Trophoblast cell (in vitro differentiated cells and primary cell): ENCODE data around the gene CPNE9.

Experiments used
- DNase-seq, 2 donors: peaks; one replicate each; pipeline ENCODE4 v3.0.0-alpha.2; 2016
- H2AFZ ChIP-seq: 2 replicates; pipeline ENCODE4 v1.6.1; 2013; ENCODE audit warnings: low read length, moderate library complexity, mild to moderate bottlenecking; ENCODE audit not compliant: insufficient read depth, poor library complexity
- H2AK5ac ChIP-seq: 2 replicates; pipeline ENCODE4 v1.6.1; 2013; ENCODE audit warnings: mild to moderate bottlenecking, low read length
- H2BK120ac ChIP-seq: 2 replicates; pipeline ENCODE4 v1.6.1; 2013; ENCODE audit warnings: low read length, mild to moderate bottlenecking, moderate library complexity; ENCODE audit not compliant: insufficient read depth, poor library complexity
- H2BK12ac ChIP-seq: 2 replicates; pipeline ENCODE4 v1.6.1; 2013; ENCODE audit warnings: mild to moderate bottlenecking, low read length, moderate library complexity
- H2BK5ac ChIP-seq: 2 replicates; pipeline ENCODE4 v1.6.1; 2013; ENCODE audit warnings: low read length, low read depth, moderate library complexity, mild to moderate bottlenecking; ENCODE audit not compliant: poor library complexity
- H3K14ac ChIP-seq: 2 replicates; pipeline ENCODE4 v1.6.1; 2013; ENCODE audit warnings: mild to moderate bottlenecking, low read length
- H3K18ac ChIP-seq: 2 replicates; pipeline ENCODE4 v1.6.1; 2013; ENCODE audit warnings: mild to moderate bottlenecking, low read length
- H3K23ac ChIP-seq: 2 replicates; pipeline ENCODE4 v1.6.1; 2013; ENCODE audit warnings: low read length
- H3K27ac ChIP-seq: 2 replicates; pipeline ENCODE4 v1.5.1; 2013; ENCODE audit warnings: low read depth, mild to moderate bottlenecking, inconsistent platforms, low read length, moderate library complexity
- H3K27me3 ChIP-seq: 2 replicates; pipeline ENCODE4 v1.6.1; 2013; ENCODE audit warnings: inconsistent platforms, mild to moderate bottlenecking, low read length, moderate library complexity; ENCODE audit not compliant: insufficient read depth
- H3K36me3 ChIP-seq, 2 experiments: 1 replicate in 1 of 2; 2 replicates in 1 of 2; pipeline ENCODE4 v1.6.1; 2013; ENCODE audit warnings: low read length in 2 of 2, mild to moderate bottlenecking in 2 of 2, moderate library complexity in 1 of 2; ENCODE audit not compliant: insufficient read depth in 2 of 2, control insufficient read depth in 1 of 2
- H3K4ac ChIP-seq: 2 replicates; pipeline ENCODE4 v1.6.1; 2013; ENCODE audit warnings: low read depth, mild to moderate bottlenecking, low read length, moderate library complexity
- H3K4me1 ChIP-seq, 2 experiments: 1 replicate in 1 of 2; 2 replicates in 1 of 2; pipeline ENCODE4 v1.6.1; 2013; ENCODE audit warnings: low read length in 2 of 2, mild to moderate bottlenecking in 2 of 2, moderate library complexity in 1 of 2; ENCODE audit not compliant: insufficient read depth in 2 of 2, control insufficient read depth in 1 of 2
- H3K4me2 ChIP-seq: 2 replicates; pipeline ENCODE4 v1.6.1; 2013; ENCODE audit warnings: inconsistent platforms, mild to moderate bottlenecking, low read length, moderate library complexity
- H3K4me3 ChIP-seq: 2 replicates; pipeline ENCODE4 v1.5.1; 2013; ENCODE audit warnings: mild to moderate bottlenecking, low read depth, low read length, inconsistent platforms
- H3K79me1 ChIP-seq: one replicate; pipeline ENCODE4 v1.6.1; 2013; ENCODE audit warnings: low read length
- H3K79me2 ChIP-seq: 2 replicates; pipeline ENCODE4 v1.6.1; 2013; ENCODE audit warnings: low read length, mild to moderate bottlenecking; ENCODE audit not compliant: control insufficient read depth, insufficient read depth, poor library complexity
- H3K9ac ChIP-seq: 2 replicates; pipeline ENCODE4 v1.6.1; 2013; ENCODE audit warnings: mild to moderate bottlenecking, low read length
- H3K9me3 ChIP-seq: 2 replicates; pipeline ENCODE4 v1.6.1; 2013; ENCODE audit warnings: low read depth, mild to moderate bottlenecking, control low read depth, inconsistent platforms, low read length; ENCODE audit not compliant: insufficient read depth
- H4K12ac ChIP-seq: 2 replicates; pipeline ENCODE4 v1.6.1; 2013; ENCODE audit warnings: low read depth, mild to moderate bottlenecking, low read length, moderate library complexity
- H4K8ac ChIP-seq: 2 replicates; pipeline ENCODE4 v1.6.1; 2013; ENCODE audit warnings: low read depth, mild to moderate bottlenecking, low read length, moderate library complexity
- H4K91ac ChIP-seq: one replicate; pipeline ENCODE4 v1.6.1; 2013; ENCODE audit warnings: low read depth, mild to moderate bottlenecking, low read length, moderate library complexity
- WGBS: extraction: QIAGEN DNeasy Blood & Tissue Kit; methylation state at CpG from one replicate; pipeline ENCODE4 v1.1.7; 2013; ENCODE audit warnings: missing lambda C conversion rate; ENCODE audit not compliant: insufficient read length, insufficient coverage; ENCODE audit errors: extremely low coverage; 5-methylcytosine and 5-hydroxymethylcytosine counted together

Gene CPNE9

DNA sequence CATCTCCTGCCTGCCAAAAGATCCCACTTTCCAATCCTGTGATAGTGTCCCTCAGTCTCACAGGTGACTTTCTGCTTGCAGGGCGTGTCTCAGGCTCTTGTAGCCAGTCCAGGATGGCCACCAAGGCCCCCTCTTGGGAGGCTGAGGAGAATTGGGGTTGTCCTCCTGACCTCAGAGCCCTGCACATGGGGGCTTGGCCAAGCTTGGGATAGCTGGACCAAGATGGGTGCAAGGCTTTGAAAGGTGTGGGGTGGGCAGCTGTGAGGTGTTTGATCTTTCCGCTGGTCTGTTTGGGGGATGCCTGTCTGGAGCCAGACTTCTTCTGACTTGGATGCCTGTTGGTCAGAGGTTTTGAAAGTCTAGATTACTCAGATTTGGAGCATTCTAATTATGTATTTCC, 12.0 kb upstream of the CPNE9 start:
- Histone ChIP-seq H3K14ac (no peak overlapping the region), H2BK5ac (no peak overlapping the region), H2BK120ac (no peak overlapping the region), H3K9me3 (no peaks in the 10 kb centered on the region), H3K4me1 (no peaks in the 10 kb centered on the region), H2BK12ac (no peak overlapping the region), H3K4me3 (no peak overlapping the region), H3K36me3 (peaks cover 56 to 79% of the 10 kb centered on the region in 2 experiments), H2AK5ac (no peak overlapping the region), H3K79me1 (no peaks in the 10 kb centered on the region), H3K79me2 (no peaks in the 10 kb centered on the region), H4K12ac (no peak overlapping the region), H4K91ac (no peak overlapping the region), H3K4ac (no peak overlapping the region), H3K4me2 (no peak overlapping the region), H3K27ac (no peak overlapping the region), H2AFZ (no peak overlapping the region), H4K8ac (no peak overlapping the region), H3K9ac (no peak overlapping the region), H3K23ac (no peak overlapping the region), H3K18ac (no peak overlapping the region), H3K27me3 (no peaks in the 10 kb centered on the region)
- WGBS: no CpG with 5 or more reads among the region's 2 CpGs
- DNase-seq: no peak

DNA sequence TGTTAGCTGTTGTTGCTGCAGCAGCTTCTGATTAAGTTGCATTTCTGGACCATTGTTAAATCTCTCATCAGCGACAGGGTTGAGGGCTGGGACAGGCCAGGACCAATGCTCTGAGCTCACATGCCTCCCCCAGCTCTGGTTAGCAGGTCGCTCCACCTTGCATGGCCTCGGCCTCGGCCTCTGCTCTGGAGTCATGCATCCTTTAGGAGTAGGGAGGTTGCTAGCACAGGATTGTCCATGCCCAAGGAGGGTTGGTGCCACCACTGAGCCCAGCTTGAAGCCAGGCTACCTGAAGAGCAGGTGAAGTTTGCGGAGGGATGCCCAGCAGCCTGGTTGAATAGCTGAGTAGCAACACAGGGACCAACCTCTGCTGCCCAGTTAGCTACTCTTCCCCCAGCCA, 11.2 kb upstream of the CPNE9 start:
- peaks cover 56 to 75% of the 10 kb centered on the region in 2 experiments for H3K36me3 ChIP-seq
- no peaks in the 10 kb centered on the region for H3K27me3 ChIP-seq
- H2BK120ac ChIP-seq: no peak overlapping the region
- no peaks in the 10 kb centered on the region for H3K4me1 ChIP-seq
- H3K79me2 ChIP-seq: no peaks in the 10 kb centered on the region
- H4K12ac ChIP-seq: no peak overlapping the region
- no peak overlapping the region for H3K4ac ChIP-seq
- H2BK12ac ChIP-seq: no peak overlapping the region
- H2AK5ac ChIP-seq: no peak overlapping the region
- no peak overlapping the region for H3K27ac ChIP-seq
- WGBS: no CpG with 5 or more reads among the region's 5 CpGs
- H3K23ac ChIP-seq: no peak overlapping the region
- peak overlapping the region; percentile 18 for H3K4me3 ChIP-seq
- no peak overlapping the region for H2AFZ ChIP-seq
- H4K8ac ChIP-seq: no peak overlapping the region
- H3K9me3 ChIP-seq: no peaks in the 10 kb centered on the region
- H3K14ac ChIP-seq: no peak overlapping the region
- no peaks in the 10 kb centered on the region for H3K79me1 ChIP-seq
- H3K18ac ChIP-seq: no peak overlapping the region
- H3K9ac ChIP-seq: no peak overlapping the region
- DNase-seq: no peak
- no peak overlapping the region for H4K91ac ChIP-seq
- no peak overlapping the region for H2BK5ac ChIP-seq
- no peak overlapping the region for H3K4me2 ChIP-seq

- no peak for DNase-seq
- Histone ChIP-seq H3K9me3 (no peaks in the 10 kb centered on the region), H3K23ac (no peak overlapping the region), H3K79me1 (no peaks in the 10 kb centered on the region), H3K27ac (no peak overlapping the region), H4K91ac (no peak overlapping the region), H2BK12ac (no peak overlapping the region), H2AFZ (no peak overlapping the region), H3K4me1 (no peaks in the 10 kb centered on the region), H4K8ac (no peak overlapping the region), H2BK120ac (no peak overlapping the region), H3K4me3 (no peak overlapping the region), H4K12ac (no peak overlapping the region), H3K14ac (no peak overlapping the region), H3K79me2 (no peaks in the 10 kb centered on the region), H3K18ac (no peak overlapping the region), H3K4ac (no peak overlapping the region), H3K9ac (no peak overlapping the region), H2BK5ac (no peak overlapping the region), H2AK5ac (no peak overlapping the region), H3K36me3 (peaks cover 39 to 58% of the 10 kb centered on the region in 2 experiments), H3K27me3 (no peaks in the 10 kb centered on the region), H3K4me2 (no peak overlapping the region)
- no CpG with 5 or more reads among the region's 4 CpGs for WGBS
These were observed 8.3 kb upstream of the CPNE9 start for GRCh38 chr3:9695345-9695744.

DNA sequence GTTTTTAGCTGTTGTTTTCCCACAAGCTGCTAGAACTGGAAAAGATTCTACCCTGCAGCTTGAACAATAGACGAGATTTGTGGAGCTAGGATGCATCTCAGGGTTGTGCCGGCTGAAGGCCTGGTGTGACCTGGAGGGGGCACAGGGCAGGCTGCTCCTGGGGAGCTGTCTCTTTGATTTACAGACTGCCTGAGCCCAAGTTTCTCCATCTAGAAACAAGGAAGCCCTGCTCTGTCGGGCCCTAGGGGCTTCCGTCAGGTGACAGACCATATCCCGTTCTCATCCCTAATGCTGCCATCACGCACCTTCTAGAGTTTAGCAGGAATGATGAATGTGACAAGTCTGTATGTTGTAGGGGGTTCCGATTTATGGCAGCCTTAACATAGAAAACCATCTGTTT, 7.9 kb upstream of the CPNE9 start:
- Histone ChIP-seq H3K23ac (no peak overlapping the region), H2AK5ac (no peak overlapping the region), H2BK12ac (no peak overlapping the region), H3K27ac (no peak overlapping the region), H4K12ac (no peak overlapping the region), H3K18ac (no peak overlapping the region), H3K4me1 (no peaks in the 10 kb centered on the region), H3K14ac (no peak overlapping the region), H2BK120ac (no peak overlapping the region), H3K79me2 (no peaks in the 10 kb centered on the region), H3K4ac (no peak overlapping the region), H2BK5ac (no peak overlapping the region), H4K91ac (no peak overlapping the region), H3K9me3 (no peaks in the 10 kb centered on the region), H3K4me3 (no peak overlapping the region), H3K9ac (no peak overlapping the region), H3K79me1 (no peaks in the 10 kb centered on the region), H4K8ac (no peak overlapping the region), H2AFZ (no peak overlapping the region), H3K4me2 (no peak overlapping the region), H3K27me3 (no peaks in the 10 kb centered on the region), H3K36me3 (peaks cover 37 to 54% of the 10 kb centered on the region in 2 experiments)
- no CpG with 5 or more reads among the region's 7 CpGs for WGBS
- no peak for DNase-seq
